HG02885 (cell line): ENCODE results near the gene TCF12.
"Not testable (repeated sequence)": the region's sequence is repeated elsewhere in the genome, so short reads cannot be mapped to it uniquely, and the experiment has no call there.

Source experiments
- ATAC-seq: cut with Tn5 transposase; IDR thresholded peaks from one replicate; pipeline ENCODE4 v1.9.1; 2021; ENCODE audit warnings: mild to moderate bottlenecking; ENCODE audit not compliant: unreplicated experiment, poor library complexity

TCF12 gene

GRCh38 chr15:57010724-57011123 lies 92.3 kb downstream of the TCF12 start:
- ATAC-seq = no peak

DNA sequence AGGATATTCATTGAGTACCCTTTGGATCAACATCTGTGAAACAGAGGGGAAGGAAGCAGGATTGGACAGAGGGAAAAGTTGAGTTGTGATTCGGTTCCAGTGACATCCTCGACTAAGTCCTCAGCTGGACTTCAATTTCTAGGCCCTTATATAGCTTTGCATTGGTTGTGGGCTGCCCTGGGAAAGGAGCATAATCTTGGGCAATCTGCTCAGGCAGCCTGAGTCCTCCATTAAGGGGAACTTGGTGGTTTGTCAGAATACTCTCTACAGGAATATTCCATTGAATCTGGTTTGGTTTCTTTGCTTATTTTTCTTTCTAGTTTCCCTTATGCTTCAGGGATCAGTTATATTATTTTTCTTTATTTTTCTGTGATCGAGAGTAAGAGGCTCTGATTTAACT lies 94.1 kb downstream of the TCF12 start:
- ATAC-seq = no peak

GRCh38 chr15:57014896-57015295 lies 96.5 kb downstream of the TCF12 start:
- not testable (repeated sequence) for ATAC-seq

DNA sequence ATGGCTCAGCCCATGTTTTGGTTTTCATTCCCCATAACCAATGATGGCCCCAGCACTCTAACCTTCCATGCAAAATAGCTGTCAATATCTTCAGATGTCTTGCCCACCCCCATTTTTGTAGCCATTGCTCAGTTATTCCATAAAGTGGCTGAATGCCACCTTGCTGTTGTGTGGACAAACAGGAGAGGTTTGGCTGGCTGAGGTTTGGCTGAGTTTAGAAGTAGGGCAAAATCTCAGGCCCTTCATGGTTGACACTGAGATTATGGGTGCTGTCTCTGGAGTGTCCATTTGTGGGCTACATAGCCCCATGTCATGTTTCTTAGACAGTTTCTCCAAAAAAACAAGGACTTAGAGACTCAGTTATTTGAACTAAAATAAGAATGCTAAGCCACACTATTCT lies 96.9 kb downstream of the TCF12 start:
- no peak for ATAC-seq

GRCh38 chr15:57015897-57016296 lies 97.5 kb downstream of the TCF12 start:
- no peak for ATAC-seq

- no peak for ATAC-seq
Observed at GRCh38 chr15:57017024-57017423, 98.6 kb downstream of the TCF12 start.

- ATAC-seq = no peak
Observed at GRCh38 chr15:57018151-57018550, 99.7 kb downstream of the TCF12 start.

DNA sequence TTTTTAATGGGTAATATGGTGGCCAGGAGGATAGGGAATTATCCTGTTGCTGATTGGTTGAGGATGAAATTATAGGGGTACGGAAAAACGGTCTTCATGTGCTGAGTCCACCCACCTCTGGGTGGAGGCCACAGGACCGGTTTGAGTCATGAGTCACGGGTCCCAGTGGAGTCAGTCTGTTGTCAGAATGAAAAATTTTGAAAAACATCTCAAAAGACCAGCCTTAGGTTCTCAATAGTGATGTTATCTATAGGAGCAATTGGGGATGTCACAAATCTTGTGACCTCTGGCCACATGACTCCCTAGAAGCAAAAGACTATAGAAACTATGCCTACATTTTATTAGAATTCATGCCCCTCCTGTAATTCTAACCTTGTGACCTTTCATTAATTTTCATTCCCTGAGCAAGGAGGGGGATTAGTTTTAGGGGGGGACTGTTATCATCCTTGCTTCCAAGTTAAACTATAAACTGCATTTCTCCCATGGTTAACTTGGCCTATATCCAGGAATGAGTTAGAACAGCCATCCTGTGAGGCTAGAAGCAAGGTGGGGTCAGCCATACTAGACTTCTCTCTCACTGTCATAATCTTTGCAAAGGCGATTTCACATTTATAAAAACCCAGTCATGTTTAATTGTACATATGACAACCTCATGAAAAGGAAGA lies 101.2 kb downstream of the TCF12 start:
- no peak for ATAC-seq

DNA sequence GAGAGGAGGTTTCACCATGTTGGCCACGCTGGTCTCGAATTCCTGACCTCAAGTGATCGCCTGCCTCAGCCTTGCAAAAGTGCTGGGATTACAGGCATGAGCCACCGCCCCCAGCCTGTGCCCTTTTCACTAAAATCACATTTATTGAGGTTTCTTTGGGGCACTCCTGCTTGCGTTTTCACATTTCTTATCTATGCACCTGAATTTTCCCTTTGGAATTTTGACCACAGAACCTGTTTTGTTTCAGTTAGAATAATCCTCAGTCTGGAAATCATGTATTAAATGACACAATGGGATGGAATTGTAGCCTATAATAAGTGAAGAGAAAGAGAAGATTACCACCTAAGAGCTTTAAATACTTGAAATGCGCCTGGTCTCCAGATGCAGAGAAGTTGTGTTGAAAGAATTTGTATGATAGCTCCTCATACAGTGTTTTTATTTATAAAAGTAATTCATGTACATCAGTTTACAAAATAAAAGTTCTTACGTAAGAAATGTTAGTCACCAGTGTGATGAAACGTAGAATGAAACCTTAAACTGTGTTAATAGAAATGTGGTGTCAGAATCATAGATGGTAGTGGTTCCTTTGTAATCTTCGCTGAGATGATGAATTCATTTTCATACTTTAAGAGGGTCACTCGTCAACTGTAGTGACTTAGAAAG lies 107.0 kb downstream of the TCF12 start:
- no peak for ATAC-seq

DNA sequence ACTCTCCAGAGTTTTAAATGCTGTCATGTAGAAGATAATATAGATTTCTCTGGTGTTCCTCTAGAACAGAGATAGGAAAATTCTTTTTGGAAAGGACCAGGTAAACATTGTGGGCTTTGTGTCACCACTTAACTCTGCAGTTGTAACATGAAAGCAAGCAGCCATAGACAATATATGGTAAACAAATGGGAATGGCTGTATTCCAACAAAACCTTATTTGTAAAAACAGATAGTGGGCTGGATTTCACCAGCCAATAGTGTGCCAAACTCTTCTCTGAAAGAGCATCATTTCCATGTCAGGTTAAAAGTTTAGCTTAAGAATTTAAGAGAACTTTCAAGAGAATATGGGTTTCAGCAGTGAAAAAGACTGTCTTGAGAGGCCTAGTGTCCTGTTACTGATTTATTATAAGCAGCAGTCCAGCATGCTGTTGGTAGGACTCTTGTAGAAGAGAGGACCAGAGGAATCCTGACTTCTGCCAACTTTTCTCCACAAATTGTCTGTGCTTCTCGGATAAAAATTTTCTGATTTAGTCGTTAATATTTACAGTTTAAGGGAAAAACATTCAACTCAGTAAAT lies 107.7 kb downstream of the TCF12 start:
- ATAC-seq = no peak

- no peak for ATAC-seq
Observed at GRCh38 chr15:57027596-57027995, 109.2 kb downstream of the TCF12 start.

DNA sequence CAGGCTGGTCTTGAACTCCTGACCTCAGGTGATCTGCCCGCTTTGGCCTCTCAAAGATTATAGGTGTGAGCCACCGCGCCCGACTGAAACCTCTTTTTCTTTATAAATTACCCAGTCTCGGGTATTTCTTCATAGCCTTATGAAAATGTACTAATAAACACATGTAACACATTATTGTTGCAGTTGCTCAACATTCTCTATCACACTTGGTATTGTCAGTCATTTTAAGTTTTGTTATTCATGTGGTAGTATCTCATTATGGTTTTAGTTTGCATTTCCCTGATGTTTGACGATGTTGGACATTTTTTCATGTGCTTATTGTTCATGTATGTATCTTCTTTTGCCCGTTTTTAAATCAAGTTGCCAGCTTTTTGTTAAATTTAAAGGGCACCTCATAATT lies 109.7 kb downstream of the TCF12 start:
- ATAC-seq = no peak

GRCh38 chr15:57030011-57030410 lies 111.6 kb downstream of the TCF12 start:
- ATAC-seq = no peak

GRCh38 chr15:57031082-57031481 lies 112.6 kb downstream of the TCF12 start:
- no peak for ATAC-seq

GRCh38 chr15:57031605-57032004 lies 113.2 kb downstream of the TCF12 start:
- no peak for ATAC-seq

DNA sequence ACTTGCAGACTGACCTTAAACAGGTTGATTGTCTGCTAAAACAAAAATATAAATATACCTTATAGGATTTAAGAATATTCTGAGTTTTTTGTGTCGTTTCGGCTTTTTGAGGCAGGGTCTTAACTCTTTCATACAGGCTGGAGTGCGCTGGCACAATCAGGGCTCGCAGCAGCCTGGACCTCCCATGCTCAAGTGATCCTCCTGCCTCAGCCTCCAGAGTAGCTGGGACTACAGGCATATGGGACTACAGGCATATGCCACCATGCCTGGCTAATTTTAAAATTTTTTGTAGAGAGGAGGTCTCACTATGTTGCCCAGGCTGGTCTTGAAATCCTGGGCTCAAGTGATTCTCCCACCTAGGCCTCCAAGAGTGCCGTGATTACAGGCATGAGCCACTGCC lies 113.9 kb downstream of the TCF12 start:
- ATAC-seq = no peak

- no peak for ATAC-seq
Observed at GRCh38 chr15:57033715-57034439, 115.4 kb downstream of the TCF12 start.

- ATAC-seq = no peak
Observed at GRCh38 chr15:57034613-57035012, 116.2 kb downstream of the TCF12 start.

GRCh38 chr15:57035664-57036063 lies 117.2 kb downstream of the TCF12 start:
- ATAC-seq = no peak

DNA sequence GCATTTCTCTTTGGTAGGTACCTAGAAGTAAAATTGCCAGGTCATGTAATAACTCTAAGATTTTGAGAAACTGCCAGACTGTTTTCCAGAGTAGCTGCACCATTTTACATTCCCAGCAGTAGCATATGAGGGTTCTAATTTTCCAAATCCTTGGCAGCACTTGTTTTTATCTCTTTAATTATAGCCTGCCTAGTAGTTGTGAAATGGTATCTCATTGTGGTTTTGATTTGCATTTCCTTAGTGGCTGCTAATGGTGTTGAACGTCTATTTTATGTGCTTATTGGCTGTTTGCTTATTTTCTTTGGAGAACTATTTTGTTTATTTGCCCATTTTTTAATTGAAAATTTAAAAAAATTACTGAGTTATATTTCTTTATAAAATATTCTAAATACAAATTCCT lies 117.9 kb downstream of the TCF12 start:
- ATAC-seq = no peak

DNA sequence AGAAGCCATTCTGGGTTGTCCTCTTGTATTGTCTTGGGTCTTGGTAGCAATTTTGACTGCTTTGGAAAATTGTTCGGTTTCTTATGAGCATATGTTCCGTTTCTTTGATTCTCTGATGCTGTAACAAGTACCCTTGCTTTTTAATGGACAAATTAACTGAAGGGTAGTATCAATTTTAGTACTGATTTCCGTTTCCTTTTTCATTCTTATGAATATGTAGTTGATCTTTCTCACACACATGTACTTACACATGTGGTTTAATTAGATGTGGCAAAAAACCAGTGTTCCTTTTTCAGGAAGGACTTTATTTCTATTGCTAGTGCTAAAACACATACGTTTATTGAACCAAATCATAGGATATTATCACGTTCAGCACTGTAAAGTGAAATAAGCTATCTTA lies 119.1 kb downstream of the TCF12 start:
- no peak for ATAC-seq
